Measurements from ENCODE around the gene KCNN4.
"Not testable (repeated sequence)": the region's sequence is repeated elsewhere in the genome, so short reads cannot be mapped to it uniquely, and the experiment has no call there.

Gene KCNN4

GRCh38 chr19:43780706-43781525, at the start of gene KCNN4:
KCNN4 (minus strand) TSS chr19:43780973; CDS start chr19:43780861, 112 bp downstream.
- DNase-seq = no peak

GRCh38 chr19:43826787-43827754, 46.3 kb upstream of the KCNN4 start, which contains the start of gene ZNF283:
ZNF283 (plus strand) TSS chr19:43827321; CDS start chr19:43833505, 6,184 bp downstream.
- peak; percentile 90 for DNase-seq

- not testable (repeated sequence) for DNase-seq
Observed at GRCh38 chr19:43824572-43824971, 43.8 kb upstream of the KCNN4 start.

- not testable (repeated sequence) for DNase-seq
Observed at GRCh38 chr19:43823856-43824255, 43.1 kb upstream of the KCNN4 start.

- DNase-seq = no peak
Observed at GRCh38 chr19:43820884-43821215, 40.1 kb upstream of the KCNN4 start.

- DNase-seq = no peak
Observed at GRCh38 chr19:43820098-43820883, 39.5 kb upstream of the KCNN4 start.

GRCh38 chr19:43818500-43818899, 37.7 kb upstream of the KCNN4 start:
- no peak for DNase-seq

GRCh38 chr19:43817454-43817853, 36.7 kb upstream of the KCNN4 start:
- DNase-seq = not testable (repeated sequence)

GRCh38 chr19:43814663-43815352, 34.0 kb upstream of the KCNN4 start:
- no peak for DNase-seq

GRCh38 chr19:43812688-43813087, 31.9 kb upstream of the KCNN4 start:
- DNase-seq = no peak

- DNase-seq = no peak
Observed at GRCh38 chr19:43812259-43812658, 31.5 kb upstream of the KCNN4 start.

- no peak for DNase-seq
Observed at GRCh38 chr19:43811837-43812236, 31.1 kb upstream of the KCNN4 start.

- peak; percentile 58 for DNase-seq
Observed at GRCh38 chr19:43809762-43810696, 29.3 kb upstream of the KCNN4 start.

- DNase-seq = no peak
Observed at GRCh38 chr19:43807651-43808050, 26.9 kb upstream of the KCNN4 start.

- no peak for DNase-seq
Observed at GRCh38 chr19:43806848-43807247, 26.1 kb upstream of the KCNN4 start.

- not testable (repeated sequence) for DNase-seq
Observed at GRCh38 chr19:43806401-43806800, 25.6 kb upstream of the KCNN4 start.

- no peak for DNase-seq
Observed at GRCh38 chr19:43804432-43804831, 23.7 kb upstream of the KCNN4 start.

GRCh38 chr19:43802216-43802951, 21.6 kb upstream of the KCNN4 start, which contains the start of gene LYPD5:
LYPD5 (minus strand) TSS chr19:43802447; CDS start chr19:43802380, 67 bp downstream.
- DNase-seq = no peak

- DNase-seq = no peak
Observed at GRCh38 chr19:43799502-43800142, 18.8 kb upstream of the KCNN4 start.

All from NCI-H345 (cell line).